Nephron (organoid): Measurements from ENCODE around the gene CDH13.

Source experiments
- H3K27ac Mint-ChIP-seq, 3 experiments: 2 replicates each; pipeline ENCODE4 v1.8.0; 2020; ENCODE audit warnings: mixed read lengths in 3 of 3, mild to moderate bottlenecking in 2 of 3, moderate library complexity in 1 of 3
- H3K27me3 Mint-ChIP-seq: 2 replicates; pipeline ENCODE4 v1.8.0; 2021; ENCODE audit warnings: low read depth, mild to moderate bottlenecking, moderate library complexity, mixed read lengths
- H3K36me3 Mint-ChIP-seq: 2 replicates; pipeline ENCODE4 v1.8.0; 2020; ENCODE audit warnings: low read depth, mixed read lengths
- H3K4me1 Mint-ChIP-seq: 2 replicates; pipeline ENCODE4 v1.8.0; 2020; ENCODE audit warnings: mixed read lengths
- H3K4me3 Mint-ChIP-seq, 3 experiments: 2 replicates each; pipeline ENCODE4 v1.8.0; 2020; ENCODE audit warnings: mild to moderate bottlenecking in 3 of 3, mixed read lengths in 3 of 3, moderate library complexity in 2 of 3
- H3K9me3 Mint-ChIP-seq: 2 replicates; pipeline ENCODE4 v1.8.0; 2020; ENCODE audit warnings: mixed read lengths
- TF ChIP-seq, protein P1 (sequence below), 3 experiments: fragments of 200-600 bp; sonication (generic); IDR thresholded peaks; one replicate each; pipeline ENCODE4 v1.5.0; 2021; ENCODE audit warnings: antibody characterized with exemption in 3 of 3; ENCODE audit not compliant: unreplicated experiment in 3 of 3

CDH13 gene

DNA sequence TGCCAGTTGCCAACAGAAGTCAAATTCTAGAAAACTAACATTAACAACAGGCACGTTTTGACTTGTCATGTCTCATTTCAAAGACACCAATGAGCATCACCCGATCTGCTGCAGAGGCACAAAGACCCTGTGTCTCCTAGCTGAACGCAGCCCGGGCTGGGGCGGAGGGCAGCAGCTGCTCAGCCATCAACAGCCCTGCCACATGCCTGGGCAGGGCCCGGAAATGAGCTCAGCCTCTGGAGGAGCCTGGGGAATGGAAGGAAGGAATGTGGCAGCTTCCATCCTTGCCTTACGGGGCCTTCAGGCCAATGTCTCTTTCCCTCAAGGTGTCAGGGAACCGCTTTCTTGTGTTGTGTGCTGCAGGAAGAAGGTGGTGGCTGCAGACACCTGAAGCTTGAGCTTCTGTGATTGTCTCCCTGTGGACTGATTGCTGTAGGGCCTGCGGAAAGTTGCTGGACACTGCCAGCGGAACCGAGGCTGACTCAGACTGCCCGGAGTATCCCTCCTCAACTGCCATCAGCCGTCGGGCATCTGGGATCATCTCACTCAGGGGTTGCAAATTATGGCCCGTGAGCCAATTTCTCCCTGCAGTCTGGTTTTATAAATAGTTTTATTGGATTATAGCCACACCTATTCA lies 7.3 kb downstream of the CDH13 start:
- H3K27me3 Mint-ChIP-seq: peaks cover 23% of the 10 kb centered on the region
- H3K9me3 Mint-ChIP-seq: no peaks in the 10 kb centered on the region
- H3K4me3 Mint-ChIP-seq: no peak overlapping the region
- H3K36me3 Mint-ChIP-seq: no peaks in the 10 kb centered on the region
- H3K4me1 Mint-ChIP-seq: peaks cover 57% of the 10 kb centered on the region
- peak overlapping the region; percentile 65 to 78 (median 76) for H3K27ac Mint-ChIP-seq
- TF ChIP-seq, protein P1, sequence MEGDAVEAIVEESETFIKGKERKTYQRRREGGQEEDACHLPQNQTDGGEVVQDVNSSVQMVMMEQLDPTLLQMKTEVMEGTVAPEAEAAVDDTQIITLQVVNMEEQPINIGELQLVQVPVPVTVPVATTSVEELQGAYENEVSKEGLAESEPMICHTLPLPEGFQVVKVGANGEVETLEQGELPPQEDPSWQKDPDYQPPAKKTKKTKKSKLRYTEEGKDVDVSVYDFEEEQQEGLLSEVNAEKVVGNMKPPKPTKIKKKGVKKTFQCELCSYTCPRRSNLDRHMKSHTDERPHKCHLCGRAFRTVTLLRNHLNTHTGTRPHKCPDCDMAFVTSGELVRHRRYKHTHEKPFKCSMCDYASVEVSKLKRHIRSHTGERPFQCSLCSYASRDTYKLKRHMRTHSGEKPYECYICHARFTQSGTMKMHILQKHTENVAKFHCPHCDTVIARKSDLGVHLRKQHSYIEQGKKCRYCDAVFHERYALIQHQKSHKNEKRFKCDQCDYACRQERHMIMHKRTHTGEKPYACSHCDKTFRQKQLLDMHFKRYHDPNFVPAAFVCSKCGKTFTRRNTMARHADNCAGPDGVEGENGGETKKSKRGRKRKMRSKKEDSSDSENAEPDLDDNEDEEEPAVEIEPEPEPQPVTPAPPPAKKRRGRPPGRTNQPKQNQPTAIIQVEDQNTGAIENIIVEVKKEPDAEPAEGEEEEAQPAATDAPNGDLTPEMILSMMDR (IDR thresholded peaks at IDR 0.05; ENCODE audit: unreplicated experiment in 3 of 3): no peak

DNA sequence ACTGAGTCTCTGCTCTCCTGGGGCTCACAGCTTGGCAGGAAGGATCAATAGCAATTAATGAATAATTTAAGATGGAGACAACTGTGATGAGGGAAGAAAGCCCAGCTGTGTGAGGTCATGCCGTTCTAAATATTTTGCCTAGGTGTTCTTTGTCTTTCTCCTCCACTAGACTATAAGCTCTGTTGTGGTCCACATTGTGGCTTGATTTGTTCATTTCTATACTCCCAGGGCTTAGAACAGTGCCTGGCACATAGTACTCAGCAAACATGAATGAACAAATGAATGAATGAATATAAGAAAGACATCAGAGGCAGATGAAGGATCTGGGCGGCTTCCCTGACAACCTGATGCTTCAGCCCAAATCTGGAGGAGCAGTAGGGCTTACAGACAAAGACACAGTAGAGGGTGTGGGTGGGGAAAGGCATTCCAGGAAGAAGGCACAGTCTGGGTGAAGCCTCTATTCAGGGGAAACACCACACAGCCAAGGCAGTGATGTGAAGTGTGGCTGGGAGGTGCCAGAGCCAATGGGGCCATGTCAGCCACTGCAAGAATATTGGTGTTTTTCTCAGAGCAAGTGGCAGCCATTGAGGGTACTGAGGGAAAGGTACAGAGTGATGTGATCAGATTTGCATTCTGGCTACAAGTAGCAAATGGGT lies 8.3 kb downstream of the CDH13 start:
- Mint-ChIP-seq H3K4me1 (peaks cover 52% of the 10 kb centered on the region), H3K27ac (no peak overlapping the region), H3K4me3 (no peak overlapping the region), H3K9me3 (no peaks in the 10 kb centered on the region), H3K36me3 (no peaks in the 10 kb centered on the region), H3K27me3 (peaks cover 13% of the 10 kb centered on the region)
- TF ChIP-seq, protein P1 (IDR thresholded peaks at IDR 0.05; ENCODE audit: unreplicated experiment in 3 of 3): no peak

DNA sequence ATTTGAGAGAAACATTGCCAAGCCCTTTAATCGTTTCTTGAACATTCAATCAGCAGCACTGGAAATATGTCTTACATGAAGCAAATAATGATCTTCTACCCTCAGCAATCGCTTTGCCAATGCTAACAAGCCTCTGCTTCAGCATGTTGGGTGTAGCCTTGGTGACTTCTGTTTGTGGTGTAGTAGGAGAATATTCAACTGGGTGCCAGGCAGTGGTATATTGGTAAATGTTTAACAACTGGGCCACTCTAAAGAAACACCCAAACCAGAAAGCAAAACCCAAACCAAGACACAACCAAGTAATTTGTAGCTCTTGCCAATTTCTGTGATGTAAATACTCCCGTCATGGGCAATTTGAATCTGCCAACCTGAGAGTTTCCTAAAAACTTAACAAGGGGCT lies 9.7 kb downstream of the CDH13 start:
- Mint-ChIP-seq H3K36me3 (no peaks in the 10 kb centered on the region), H3K4me1 (peaks cover 41% of the 10 kb centered on the region), H3K9me3 (no peaks in the 10 kb centered on the region), H3K27ac (no peak overlapping the region), H3K27me3 (peaks cover 12% of the 10 kb centered on the region), H3K4me3 (no peak overlapping the region)
- TF ChIP-seq, protein P1 (IDR thresholded peaks at IDR 0.05; ENCODE audit: unreplicated experiment in 3 of 3): no peak

DNA sequence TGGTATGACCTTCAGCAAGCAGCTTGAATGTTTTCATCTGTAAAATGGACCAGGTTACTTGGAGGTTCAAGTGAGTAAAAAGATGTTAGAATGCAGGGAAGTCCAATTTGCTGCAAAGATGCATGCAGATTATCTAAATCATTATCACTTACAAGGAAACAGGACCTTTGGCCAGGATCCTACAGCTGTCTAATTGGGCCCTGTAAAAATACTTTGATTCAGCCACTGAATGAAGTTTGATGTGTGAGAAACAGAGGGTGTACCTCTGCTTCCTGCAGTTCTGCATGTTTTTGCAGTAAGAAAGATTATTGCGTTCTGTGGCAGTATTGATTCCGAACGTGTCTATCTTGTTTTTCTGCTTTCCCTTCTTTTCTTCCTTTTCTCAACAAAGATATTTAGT lies 10.2 kb downstream of the CDH13 start:
- H3K4me3 Mint-ChIP-seq: no peak overlapping the region
- H3K27me3 Mint-ChIP-seq: peaks cover 12% of the 10 kb centered on the region
- H3K9me3 Mint-ChIP-seq: no peaks in the 10 kb centered on the region
- H3K27ac Mint-ChIP-seq: no peak overlapping the region
- H3K36me3 Mint-ChIP-seq: no peaks in the 10 kb centered on the region
- peaks cover 38% of the 10 kb centered on the region for H3K4me1 Mint-ChIP-seq
- TF ChIP-seq, protein P1 (IDR thresholded peaks at IDR 0.05; ENCODE audit: unreplicated experiment in 3 of 3): no peak

DNA sequence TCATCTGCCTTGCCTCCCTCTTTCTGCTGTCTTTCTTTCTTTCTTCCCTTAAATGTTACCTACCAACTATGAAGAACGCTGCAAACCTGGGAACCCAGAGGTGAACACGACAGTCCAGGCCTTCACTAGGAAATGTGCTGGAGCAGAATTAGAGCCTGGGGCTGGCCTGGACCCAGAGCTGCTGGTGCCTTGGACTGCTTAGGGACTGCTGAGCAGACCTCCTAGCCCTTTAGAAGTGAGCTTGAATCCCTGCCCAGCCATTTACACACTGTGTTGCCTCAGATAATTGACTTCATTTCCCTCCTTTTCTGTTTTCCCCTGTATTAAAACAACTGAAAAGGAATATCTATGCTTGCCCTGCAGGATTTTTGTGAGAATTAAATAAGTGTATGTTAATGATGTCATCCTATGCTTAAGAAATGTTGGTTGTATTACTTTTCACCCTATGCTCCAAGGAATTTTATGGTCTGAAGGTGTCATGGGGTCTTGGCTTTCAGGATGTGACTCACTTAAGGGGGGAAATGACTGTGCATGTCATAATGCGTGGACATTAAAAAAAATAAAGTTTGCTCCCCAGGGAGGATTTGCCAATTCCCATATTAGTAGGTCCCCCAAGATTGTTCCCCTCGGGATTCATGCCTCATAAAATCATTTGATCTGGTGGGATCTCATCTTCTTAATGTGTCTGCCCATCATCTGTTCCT lies 11.5 kb downstream of the CDH13 start:
- Mint-ChIP-seq H3K36me3 (no peaks in the 10 kb centered on the region), H3K9me3 (no peaks in the 10 kb centered on the region), H3K27me3 (peaks cover 7% of the 10 kb centered on the region), H3K27ac (no peak overlapping the region), H3K4me3 (no peak overlapping the region), H3K4me1 (peaks cover 42% of the 10 kb centered on the region)
- TF ChIP-seq, protein P1 (IDR thresholded peaks at IDR 0.05; ENCODE audit: unreplicated experiment in 3 of 3): no peak
